MCF 10A (cell line): ENCODE results near the gene BBS5. TPM values are rescaled to one million over a fixed set of nuclear protein-coding genes. Genes with fewer than 3 reads are reported as not detected.

Experiments
- BruUV-seq: library from RNA; stranded (reverse); fragments of 400-500 nt; replicated peaks from 2 replicates; lab custom pipeline; 2021; lab: Mats Ljungman, UMichigan
- CTCF ChIA-PET: fragments of 300-600 bp; sonication (Branson Sonifier 250); formaldehyde crosslinking; extraction: SDS; loops from one replicate; lab custom pipeline; 2021; ENCODE audit warnings: antibody characterized with exemption, inconsistent platforms; lab: Yijun Ruan, JAX
- POLR2A ChIA-PET: fragments of 300-600, 350-650 bp; sonication (Branson Sonifier 250); formaldehyde crosslinking; extraction: SDS; loops from one replicate; lab custom pipeline; 2020; ENCODE audit warnings: antibody characterized with exemption, inconsistent platforms; lab: Yijun Ruan, JAX
- DNase-seq: peaks from one replicate; pipeline ENCODE4 v3.0.0-alpha.2; 2018; ENCODE audit not compliant: unreplicated experiment
- H3K27ac Mint-ChIP-seq: one replicate; pipeline ENCODE4 v1.8.0; 2022; ENCODE audit warnings: mild to moderate bottlenecking, low read depth, mixed read lengths; ENCODE audit not compliant: unreplicated experiment
- H3K27me3 Mint-ChIP-seq: one replicate; pipeline ENCODE4 v1.8.0; 2022; ENCODE audit warnings: mixed read lengths; ENCODE audit not compliant: insufficient read depth, unreplicated experiment
- H3K36me3 Mint-ChIP-seq: one replicate; pipeline ENCODE4 v1.8.0; 2022; ENCODE audit warnings: mild to moderate bottlenecking, moderate library complexity, mixed read lengths; ENCODE audit not compliant: insufficient read depth, unreplicated experiment
- H3K4me1 Mint-ChIP-seq: one replicate; pipeline ENCODE4 v1.8.0; 2022; ENCODE audit warnings: mixed read lengths; ENCODE audit not compliant: insufficient read depth, unreplicated experiment
- H3K4me3 Mint-ChIP-seq: one replicate; pipeline ENCODE4 v1.8.0; 2022; ENCODE audit warnings: mild to moderate bottlenecking, moderate library complexity, mixed read lengths; ENCODE audit not compliant: unreplicated experiment
- H3K9me3 Mint-ChIP-seq: one replicate; pipeline ENCODE4 v1.8.0; 2022; ENCODE audit warnings: mixed read lengths; ENCODE audit not compliant: unreplicated experiment
- intact Hi-C: fragments of 100-400 bp; cut with micrococcal nuclease; formaldehyde crosslinking; loops from 2 replicates; pipeline ENCODE4 v1.14.1; 2022
- total RNA-seq: library from RNA; stranded (reverse); gene quantifications from 2 replicates; pipeline ENCODE4 v1.2.3, GENCODE V29; 2022
- TF ChIP-seq, protein P1 (sequence below): fragments of 200-600 bp; IDR thresholded peaks from one replicate; pipeline ENCODE4 v1.8.0; 2022; ENCODE audit warnings: antibody characterized with exemption, mild to moderate bottlenecking; ENCODE audit not compliant: unreplicated experiment

BBS5 gene
- total RNA-seq, 1 experiment from 2014 or later = 9.0 TPM

GRCh38 chr2:169464466-169464865, 14.8 kb upstream of the BBS5 start:
- POLR2A ChIA-PET = interaction anchor here (1.2 to 3.2 kb wide), 3 partner anchors 14 to 121 kb away, joined by 3 to 18 read pairs (median 3); partner anchors contain the start of gene BBS5
- H3K4me3 Mint-ChIP-seq = no peak overlapping the region
- no peak overlapping the region for H3K27ac Mint-ChIP-seq
- no peaks in the 10 kb centered on the region for H3K27me3 Mint-ChIP-seq
- no peak for DNase-seq
- H3K9me3 Mint-ChIP-seq = no peaks in the 10 kb centered on the region
- H3K4me1 Mint-ChIP-seq = peaks cover 14% of the 10 kb centered on the region
- H3K36me3 Mint-ChIP-seq = no peaks in the 10 kb centered on the region
- TF ChIP-seq, protein P1, sequence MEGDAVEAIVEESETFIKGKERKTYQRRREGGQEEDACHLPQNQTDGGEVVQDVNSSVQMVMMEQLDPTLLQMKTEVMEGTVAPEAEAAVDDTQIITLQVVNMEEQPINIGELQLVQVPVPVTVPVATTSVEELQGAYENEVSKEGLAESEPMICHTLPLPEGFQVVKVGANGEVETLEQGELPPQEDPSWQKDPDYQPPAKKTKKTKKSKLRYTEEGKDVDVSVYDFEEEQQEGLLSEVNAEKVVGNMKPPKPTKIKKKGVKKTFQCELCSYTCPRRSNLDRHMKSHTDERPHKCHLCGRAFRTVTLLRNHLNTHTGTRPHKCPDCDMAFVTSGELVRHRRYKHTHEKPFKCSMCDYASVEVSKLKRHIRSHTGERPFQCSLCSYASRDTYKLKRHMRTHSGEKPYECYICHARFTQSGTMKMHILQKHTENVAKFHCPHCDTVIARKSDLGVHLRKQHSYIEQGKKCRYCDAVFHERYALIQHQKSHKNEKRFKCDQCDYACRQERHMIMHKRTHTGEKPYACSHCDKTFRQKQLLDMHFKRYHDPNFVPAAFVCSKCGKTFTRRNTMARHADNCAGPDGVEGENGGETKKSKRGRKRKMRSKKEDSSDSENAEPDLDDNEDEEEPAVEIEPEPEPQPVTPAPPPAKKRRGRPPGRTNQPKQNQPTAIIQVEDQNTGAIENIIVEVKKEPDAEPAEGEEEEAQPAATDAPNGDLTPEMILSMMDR = no peak
- CTCF ChIA-PET = interaction anchor here (0.6 to 4.4 kb wide), 3 partner anchors 12 to 360 kb away, joined by 3 to 33 read pairs (median 4); partner anchors contain the start of genes BBS5 and METTL5
- intact Hi-C loops = no loop called here
- no TSS peak for BruUV-seq

DNA sequence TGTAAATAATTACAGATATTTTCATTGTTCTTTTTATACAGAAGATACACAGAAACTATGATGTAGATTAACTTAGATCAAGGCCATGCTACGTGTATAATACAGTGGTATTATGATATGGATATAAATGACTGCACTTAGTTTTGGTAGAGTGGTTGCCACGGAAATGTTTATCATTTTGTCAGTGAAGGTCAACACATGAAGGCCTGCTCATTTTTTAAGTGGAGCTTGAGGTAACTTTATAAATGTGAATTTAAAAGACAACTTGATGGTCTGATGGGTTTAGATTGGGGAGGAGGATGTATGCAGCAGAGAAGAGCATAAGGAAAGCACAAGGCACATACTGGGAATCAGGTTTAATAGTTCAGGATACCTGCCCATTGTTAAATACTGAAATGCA, 14.4 kb upstream of the BBS5 start:
- ChIA-PET POLR2A (interaction anchor here (1.2 to 3.2 kb wide), 3 partner anchors 14 to 120 kb away, joined by 3 to 18 read pairs (median 3); partner anchors contain the start of gene BBS5), CTCF (interaction anchor here (0.9 to 4.4 kb wide), 2 partner anchors 13 to 14 kb away, joined by 4 to 33 read pairs; partner anchors contain the start of gene BBS5)
- BruUV-seq = no TSS peak
- H3K4me3 Mint-ChIP-seq = no peak overlapping the region
- no peaks in the 10 kb centered on the region for H3K36me3 Mint-ChIP-seq
- no peaks in the 10 kb centered on the region for H3K9me3 Mint-ChIP-seq
- no peak overlapping the region for H3K27ac Mint-ChIP-seq
- intact Hi-C loops = no loop called here
- H3K4me1 Mint-ChIP-seq = peaks cover 14% of the 10 kb centered on the region
- no peak for DNase-seq
- TF ChIP-seq, protein P1 = no peak
- no peaks in the 10 kb centered on the region for H3K27me3 Mint-ChIP-seq

DNA sequence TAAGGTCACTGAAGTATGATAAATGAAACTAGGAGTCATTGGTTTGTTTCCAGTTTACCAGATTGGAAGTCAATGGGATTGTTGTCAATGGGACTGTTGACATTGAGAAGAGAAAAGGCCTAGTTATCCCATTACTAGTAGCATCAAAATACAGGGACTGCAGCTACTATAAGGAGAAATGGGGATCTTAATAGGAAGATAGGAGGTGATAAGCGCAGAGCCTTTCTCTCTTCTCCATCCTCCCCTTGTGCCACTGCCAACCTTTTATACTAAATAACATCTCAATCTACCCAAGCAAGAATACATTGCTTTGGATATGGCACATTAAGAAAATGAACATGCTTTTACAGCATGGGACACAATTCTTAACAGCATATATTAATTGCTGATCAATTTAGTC, 10.5 kb upstream of the BBS5 start:
- H3K4me3 Mint-ChIP-seq = no peak overlapping the region
- CTCF ChIA-PET = interaction anchor here (1.1 to 1.2 kb wide), 3 partner anchors 10 to 21 kb away, joined by 3 to 4 read pairs (median 3); partner anchors contain the start of gene BBS5
- H3K9me3 Mint-ChIP-seq = no peaks in the 10 kb centered on the region
- POLR2A ChIA-PET = no interaction called here
- no peak for DNase-seq
- no TSS peak for BruUV-seq
- H3K27ac Mint-ChIP-seq = no peak overlapping the region
- H3K36me3 Mint-ChIP-seq = no peaks in the 10 kb centered on the region
- intact Hi-C loops = no loop called here
- no peaks in the 10 kb centered on the region for H3K27me3 Mint-ChIP-seq
- H3K4me1 Mint-ChIP-seq = peaks cover 2% of the 10 kb centered on the region
- TF ChIP-seq, protein P1 = no peak

DNA sequence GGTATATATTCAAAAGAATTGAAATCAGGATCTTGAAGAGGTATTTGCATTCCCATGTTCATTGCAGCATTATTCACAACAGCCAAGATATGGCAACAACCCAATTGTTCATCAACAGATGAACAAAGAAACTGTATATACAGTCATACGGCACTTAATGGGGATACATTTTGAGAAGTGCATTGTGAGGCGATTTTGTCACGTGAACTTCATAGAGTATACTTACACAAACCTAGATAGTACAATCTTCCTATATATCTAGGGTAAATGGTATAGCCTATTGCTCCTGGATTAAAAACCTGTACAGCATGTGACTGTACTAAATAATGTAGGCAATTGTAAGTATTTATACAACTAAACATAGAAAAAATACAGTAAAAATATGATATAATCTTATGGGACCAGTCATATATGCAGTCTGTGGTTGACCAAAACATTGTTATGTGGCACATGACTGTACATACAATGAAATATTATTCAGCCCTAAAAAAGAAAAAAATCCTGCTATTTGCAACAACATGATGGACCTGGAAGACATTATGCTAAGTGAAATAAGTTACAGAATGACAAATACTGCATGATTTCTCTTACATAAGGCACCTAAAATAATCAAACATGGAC, 9.2 kb upstream of the BBS5 start:
- DNase-seq = no peak
- POLR2A ChIA-PET = interaction anchor here (0.9 to 1.0 kb wide), 2 partner anchors 15 to 19 kb away, joined by 3 to 4 read pairs; no protein-coding TSS in a partner anchor
- no TSS peak for BruUV-seq
- no peaks in the 10 kb centered on the region for H3K36me3 Mint-ChIP-seq
- no peaks in the 10 kb centered on the region for H3K27me3 Mint-ChIP-seq
- intact Hi-C loops = no loop called here
- H3K9me3 Mint-ChIP-seq = no peaks in the 10 kb centered on the region
- CTCF ChIA-PET = interaction anchor here (1.1 kb wide), 2 partner anchors 19 to 20 kb away, joined by 3 to 4 read pairs; no protein-coding TSS in a partner anchor
- H3K4me1 Mint-ChIP-seq = no peaks in the 10 kb centered on the region
- H3K27ac Mint-ChIP-seq = no peak overlapping the region
- no peak overlapping the region for H3K4me3 Mint-ChIP-seq
- TF ChIP-seq, protein P1 = no peak
